Measurements from ENCODE around the gene MROH7.

- TF ChIP-seq POLR2AphosphoS5 (IDR thresholded peaks at IDR 0.05; ENCODE audit: low read depth, low read length) = no peak
- TF ChIP-seq REST (IDR thresholded peaks at IDR 0.05; ENCODE audit: insufficient read depth in 1 of 2, low read depth in 2 of 2, low read length in 2 of 2) = no peak
Observed at GRCh38 chr1:54610048-54610447, 31.5 kb upstream of the MROH7 start.

Measured in PFSK-1 (cell line).